HepG2 (cell line): ENCODE results near the gene SNRNP200. TPM values are rescaled to one million over a fixed set of nuclear protein-coding genes. Genes with fewer than 3 reads are reported as not detected.
"Not testable (repeated sequence)": the region's sequence is repeated elsewhere in the genome, so short reads cannot be mapped to it uniquely, and the experiment has no call there.

Experiments used
- ATAC-seq: fragments of 200-7000 bp; cut with Tn5 transposase; 3 replicates; pipeline ENCODE4 v1.9.1; 2020; ENCODE audit warnings: mild to moderate bottlenecking, moderate library complexity
- BruUV-seq: library from RNA; stranded (reverse); fragments of 400-500 nt; replicated peaks from 2 replicates; lab custom pipeline; 2021; lab: Mats Ljungman, UMichigan
- CTCF ChIA-PET: fragments of 300-600 bp; formaldehyde crosslinking; extraction: SDS; loops from one replicate; lab custom pipeline; 2021; ENCODE audit warnings: low total read pairs, inconsistent platforms, low intra/inter-chr PET ratio; lab: Yijun Ruan, JAX
- POLR2A ChIA-PET: fragments of 350-600 bp; sonication (Branson Sonifier 250); formaldehyde crosslinking; loops from one replicate; lab custom pipeline; 2020; ENCODE audit warnings: antibody characterized with exemption, inconsistent platforms; lab: Yijun Ruan, JAX
- DNase-seq: peaks from one replicate; pipeline ENCODE4 v3.0.0-alpha.2; 2015; ENCODE audit warnings: low spot score
- FAIRE-seq: peaks from 3 replicates; lab custom pipeline; 2011; peaks lifted over from hg19 to GRCh38; lab: Jason Lieb, UNC
- H2AFZ ChIP-seq: one replicate; pipeline ENCODE4 v1.6.1; 2011; ENCODE audit warnings: low read length, inconsistent platforms
- H3K27ac ChIP-seq: fragments of 300-600 bp; 3 replicates; pipeline ENCODE4 v1.8.0; 2011; ENCODE audit warnings: mixed run types, mild to moderate bottlenecking, mixed read lengths, low read length, inconsistent platforms; ENCODE audit not compliant: insufficient read depth; ENCODE audit errors: extremely low read length
- H3K27me3 ChIP-seq, 2 experiments: fragments of 200-600 bp in 1 of 2; 2 replicates in 1 of 2; 3 replicates in 1 of 2; pipeline versions ENCODE4 v1.6.0 to v1.8.0; 2011; ENCODE audit warnings: low read length in 2 of 2, mild to moderate bottlenecking in 2 of 2, moderate library complexity in 2 of 2, inconsistent platforms in 1 of 2; ENCODE audit not compliant: insufficient read depth in 2 of 2, control insufficient read depth in 1 of 2
- H3K36me3 ChIP-seq, 2 experiments: fragments of 200-600 bp in 1 of 2; replicated peaks in 1 of 2; 2 replicates in 1 of 2; 3 replicates in 1 of 2; pipeline versions ENCODE4 v1.5.1 to v1.8.0; 2011; ENCODE audit warnings: low read length in 2 of 2, inconsistent platforms in 1 of 2; ENCODE audit not compliant: insufficient read depth in 2 of 2, control insufficient read depth in 1 of 2
- H3K4me1 ChIP-seq: 2 replicates; pipeline ENCODE4 v1.5.1; 2012; ENCODE audit warnings: low read length, inconsistent platforms; ENCODE audit not compliant: insufficient read depth
- H3K4me2 ChIP-seq: 2 replicates; pipeline ENCODE4 v1.6.0; 2011; ENCODE audit warnings: low read depth, low read length, inconsistent platforms
- H3K4me3 ChIP-seq, 3 experiments: fragments of 200-600 bp in 1 of 3; sonication (generic), shearing (Covaris generic) in 1 of 3; replicated peaks in 1 of 3; 2 replicates each; pipeline ENCODE4 v1.5.1; 2011 to 2016; ENCODE audit warnings: low read length in 3 of 3, inconsistent platforms in 2 of 3, low read depth in 2 of 3, mild to moderate bottlenecking in 2 of 3, control low read depth in 1 of 3, mixed read lengths in 1 of 3; ENCODE audit not compliant: insufficient read depth in 1 of 3
- H3K79me2 ChIP-seq: one replicate; pipeline ENCODE4 v1.6.1; 2011; ENCODE audit warnings: low read length, inconsistent platforms; ENCODE audit not compliant: insufficient read depth
- H3K9ac ChIP-seq: 2 replicates; pipeline ENCODE4 v1.6.0; 2011; ENCODE audit warnings: mild to moderate bottlenecking, low read depth, low read length, inconsistent platforms; ENCODE audit not compliant: insufficient read depth
- H3K9me3 ChIP-seq: 2 replicates; pipeline ENCODE4 v1.5.1; 2012; ENCODE audit warnings: mild to moderate bottlenecking, low read length
- H4K20me1 ChIP-seq: 2 replicates; pipeline ENCODE4 v1.6.0; 2011; ENCODE audit warnings: inconsistent platforms, mild to moderate bottlenecking, low read length, moderate library complexity; ENCODE audit not compliant: insufficient read depth
- GATA4 ChIP-seq: sonication (generic); IDR thresholded peaks from 2 replicates; pipeline ENCODE4 v1.6.1; 2016; ENCODE audit warnings: antibody characterized with exemption, low read depth, borderline replicate concordance
- IKZF5 ChIP-seq: IDR thresholded peaks from 2 replicates; pipeline ENCODE4 v1.6.1; 2018; ENCODE audit warnings: missing genetic modification reagents, mild to moderate bottlenecking, missing compliant biosample characterization
- MAFF ChIP-seq: IDR thresholded peaks from 2 replicates; pipeline ENCODE4 v1.6.1; 2011; ENCODE audit warnings: low read depth, low read length, improper control_type of control experiment
- MAFK ChIP-seq, 2 experiments: IDR thresholded peaks in 1 of 2; conservative IDR thresholded peaks in 1 of 2; 2 replicates each; pipeline ENCODE4 v1.6.1; 2011; ENCODE audit warnings: improper control_type of control experiment in 2 of 2, low read length in 2 of 2
- MYC ChIP-seq: sonication (generic); formaldehyde crosslinking; IDR thresholded peaks from 2 replicates; pipeline ENCODE4 v1.9.0; 2021; ENCODE audit warnings: missing genetic modification reagents, borderline replicate concordance
- NFKB2 ChIP-seq: sonication (generic); formaldehyde crosslinking; IDR thresholded peaks from 2 replicates; pipeline ENCODE4 v1.4.0; 2020; ENCODE audit warnings: missing genetic modification reagents, borderline replicate concordance
- SETDB1 ChIP-seq: sonication (generic); formaldehyde crosslinking; IDR thresholded peaks from 2 replicates; pipeline ENCODE4 v1.5.1; 2020; ENCODE audit warnings: missing genetic modification reagents, mild to moderate bottlenecking, borderline replicate concordance
- ZNF687 ChIP-seq: sonication (generic); formaldehyde crosslinking; IDR thresholded peaks from 2 replicates; pipeline ENCODE4 v1.5.1; 2020; ENCODE audit warnings: mild to moderate bottlenecking, missing genetic modification reagents, moderate library complexity
- WGBS: methylation state at CpG from one replicate; pipeline ENCODE4 v1.1.6; 2017; ENCODE audit warnings: low lambda C conversion rate; 5-methylcytosine and 5-hydroxymethylcytosine counted together
- in situ Hi-C: cut with HindIII; loops from 2 replicates; pipeline ENCODE4 v1.10.0; 2017; ENCODE audit warnings: low pct_unique_long_range_greater_than_20kb; ENCODE audit not compliant: extremely low pct_ligation_motif_present
- intact Hi-C: fragments of 100-400 bp; cut with micrococcal nuclease; formaldehyde crosslinking; loops from one replicate; pipeline ENCODE4 v1.10.0; 2022; ENCODE audit not compliant: unreplicated experiment
- polyA plus RNA-seq, 8 experiments: library from polyadenylated mRNA; depleted of rRNA in 3 of 8; stranded (reverse) in 7 of 8; unstranded in 1 of 8; fragments of >200 nt; fragmentation: Illumina TruSeq in 4 of 8; extraction: Trizol in 4 of 8; gene quantifications; 2 replicates each; pipeline versions ENCODE4 v1.2.1 to v1.2.3, GENCODE V29; 2011 to 2016; ENCODE audit warnings: low read depth in 4 of 8, missing spikeins in 1 of 8, mixed read lengths in 1 of 8; ENCODE audit not compliant: insufficient read depth in 1 of 8
- total RNA-seq, 5 experiments: library from RNA; depleted of rRNA; stranded (reverse); fragments of >200 nt; fragmentation: Illumina TruSeq; extraction: Trizol; gene quantifications; 2 replicates each; pipeline ENCODE4 v1.2.3, GENCODE V29; 2016; ENCODE audit warnings: low read depth in 1 of 5

SNRNP200 gene
- total and polyA plus RNA-seq, 2 of the 13 experiments (the other 11 are each of a cell fraction or from before 2014, with no cell fraction given): 99.0 to 232 TPM

GRCh38 chr2:96258166-96259022 is 47.0 kb downstream of the SNRNP200 start:
- peaks cover 61% of the 10 kb centered on the region for H3K4me1 ChIP-seq
- H4K20me1 ChIP-seq: no peaks in the 10 kb centered on the region
- peaks cover 45% of the 10 kb centered on the region for H3K79me2 ChIP-seq
- no TSS peak for BruUV-seq
- H3K9ac ChIP-seq: no peak overlapping the region
- H3K27ac ChIP-seq: peak overlapping the region; percentile 92
- no peak overlapping the region for H3K4me2 ChIP-seq
- peaks cover 18 to 44% of the 10 kb centered on the region in 2 experiments for H3K36me3 ChIP-seq
- FAIRE-seq (no peak), DNase-seq (no peak), ATAC-seq (no peak)
- 94% methylated on average over 6 of the region's 7 CpGs for WGBS
- in situ Hi-C loops (no loop called here), intact Hi-C loops (no loop called here)
- POLR2A ChIA-PET: interaction anchor here (0.9 to 4.4 kb wide), 5 partner anchors 8 to 603 kb away, joined by 3 to 91 read pairs (median 19); partner anchors contain the start of genes SNRNP200 and STARD7
- CTCF ChIA-PET: no interaction called here
- no peaks in the 10 kb centered on the region for H3K9me3 ChIP-seq
- no peak overlapping the region for H3K4me3 ChIP-seq
- H2AFZ ChIP-seq: no peak overlapping the region
- TF ChIP-seq MAFF (0 out of 2 replicates have a peak, but pooled peaks have one; percentile 21), NFKB2 (CRISPR knock-in tag) (peak; percentile 47; the same call in 1 of the 2 replicates), ZNF687 (peak; percentile 32), MAFK (conservative IDR thresholded peaks at IDR 0.05 in 1 of 2, IDR thresholded peaks at IDR 0.05 in 1 of 2; ENCODE audit: low read length in 2 of 2) (peak; percentile 19 to 29; a peak in 2 of 4 replicates), SETDB1 (CRISPR knock-in tag) (no peak), MYC (CRISPR knock-in tag) (peak; percentile 16; the same call in 1 of the 2 replicates), IKZF5 (CRISPR knock-in tag) (no peak), GATA4 (no peak)
- H3K27me3 ChIP-seq: no peaks in the 10 kb centered on the region

GRCh38 chr2:96257744-96258143 is 47.6 kb downstream of the SNRNP200 start:
- BruUV-seq, in situ Hi-C loops, H4K20me1 ChIP-seq, H3K4me3 ChIP-seq, CTCF ChIA-PET, H3K4me2 ChIP-seq, H3K27me3 ChIP-seq, H3K9me3 ChIP-seq, intact Hi-C loops, H3K9ac ChIP-seq, FAIRE-seq, DNase-seq, ATAC-seq, H2AFZ ChIP-seq: not testable (repeated sequence)
- peak overlapping the region; percentile 92 for H3K27ac ChIP-seq
- POLR2A ChIA-PET: interaction anchor here (1.2 kb wide), 1 partner anchor 9 kb away, joined by 6 read pairs; the partner anchor contains the start of genes CIAO1 and TMEM127
- WGBS: 98% methylated on average over 3 of the region's 3 CpGs
- H3K4me1 ChIP-seq: peaks cover 61% of the 10 kb centered on the region
- H3K36me3 ChIP-seq: peaks cover 22 to 49% of the 10 kb centered on the region in 2 experiments
- peaks cover 40% of the 10 kb centered on the region for H3K79me2 ChIP-seq
